ENCODE results near the gene MAP3K12. TPM values are rescaled to one million over a fixed set of nuclear protein-coding genes. Genes with fewer than 3 reads are reported as not detected.

Gene MAP3K12
- total RNA-seq, 1 donor from 2014 or later: 21.9 TPM

DNA sequence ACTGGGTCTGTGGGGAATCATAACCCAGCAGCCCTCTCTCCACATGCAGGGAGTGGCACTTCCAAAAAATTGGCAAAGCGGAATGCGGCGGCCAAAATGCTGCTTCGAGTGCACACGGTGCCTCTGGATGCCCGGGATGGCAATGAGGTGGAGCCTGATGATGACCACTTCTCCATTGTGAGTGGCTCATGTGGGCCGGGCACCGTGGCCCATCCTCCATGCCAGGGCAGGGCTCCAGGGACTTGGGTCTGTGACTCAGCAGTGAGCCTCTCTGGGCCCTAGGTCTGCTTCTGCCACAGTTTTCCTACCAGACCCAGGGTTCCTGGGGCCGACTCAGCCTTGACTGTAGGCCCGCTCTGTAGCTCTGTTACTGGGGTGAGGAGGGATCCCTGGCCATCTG is 5.8 kb upstream of the MAP3K12 start:
- H3K4me1 ChIP-seq: peaks cover 48% of the 10 kb centered on the region
- intact Hi-C loops (cut with DNase I): no loop called here
- no peaks in the 10 kb centered on the region for H3K9me3 ChIP-seq
- DNase-seq (ENCODE audit: extremely low spot score in 2 of 2): no peak
- peaks cover 0 to 16% of the 10 kb centered on the region in 2 donors for H3K36me3 ChIP-seq
- no peaks in the 10 kb centered on the region for H3K27me3 ChIP-seq
- TF ChIP-seq POLR2A (IDR thresholded peaks at IDR 0.05): no peak
- TF ChIP-seq POLR2AphosphoS5 (IDR thresholded peaks at IDR 0.05; ENCODE audit: insufficient read depth in 1 of 2, low read depth in 1 of 2): peak in 1 of 2 donors; percentile 36
- H3K27ac ChIP-seq: peak overlapping the region; percentile 34
- no peak overlapping the region for H3K4me3 ChIP-seq

DNA sequence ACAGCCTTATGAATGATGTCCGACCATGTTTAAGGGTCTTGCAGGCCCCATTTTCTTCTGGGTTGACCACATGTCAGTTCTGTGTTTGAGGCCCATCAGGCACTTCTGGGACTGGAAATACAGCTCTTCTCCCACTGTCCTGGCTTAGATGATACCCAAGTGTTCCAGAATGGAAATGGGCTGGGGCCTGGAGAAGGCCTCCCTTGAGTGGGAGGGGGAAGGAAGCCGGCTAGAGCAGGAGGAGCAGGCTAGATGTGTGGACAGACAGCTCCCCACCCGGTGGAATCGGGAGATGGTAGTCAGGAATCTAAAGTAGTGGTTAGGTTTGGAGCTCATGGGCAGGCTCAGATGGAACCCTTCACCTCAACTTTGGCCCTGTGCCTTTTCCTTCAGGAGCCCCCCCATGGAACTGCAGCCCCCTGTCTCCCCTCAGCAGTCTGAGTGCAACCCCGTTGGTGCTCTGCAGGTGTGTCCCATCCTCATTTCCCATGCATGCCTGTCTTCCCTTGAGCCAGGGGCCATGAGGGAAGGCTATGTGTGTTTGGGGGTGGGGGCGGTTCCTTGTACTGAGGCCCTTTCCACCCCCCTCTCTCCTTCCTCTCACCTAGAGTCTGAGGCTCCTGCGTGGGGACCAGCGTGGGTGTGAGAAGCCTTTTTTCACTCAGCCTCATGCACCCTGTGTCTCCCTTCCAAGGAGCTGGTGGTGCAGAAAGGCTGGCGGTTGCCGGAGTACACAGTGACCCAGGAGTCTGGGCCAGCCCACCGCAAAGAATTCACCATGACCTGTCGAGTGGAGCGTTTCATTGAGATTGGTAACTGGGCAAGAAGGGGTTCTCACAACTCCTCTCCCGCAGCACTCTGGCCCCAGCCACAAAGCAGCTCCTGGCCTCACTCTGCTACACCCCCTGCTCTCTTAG is 5.0 kb upstream of the MAP3K12 start:
- intact Hi-C loops (cut with DNase I): loop anchor here (5.0 kb wide), 1 partner anchor 52 kb away; the partner anchor contains the start of gene PCBP2
- DNase-seq (ENCODE audit: extremely low spot score in 2 of 2): no peak
- Histone ChIP-seq H3K4me1 (peaks cover 54% of the 10 kb centered on the region), H3K27me3 (no peaks in the 10 kb centered on the region), H3K27ac (peak overlapping the region; percentile 34), H3K36me3 (peaks cover 0 to 16% of the 10 kb centered on the region in 2 donors), H3K4me3 (no peak overlapping the region), H3K9me3 (no peaks in the 10 kb centered on the region)
- TF ChIP-seq, protein P1, sequence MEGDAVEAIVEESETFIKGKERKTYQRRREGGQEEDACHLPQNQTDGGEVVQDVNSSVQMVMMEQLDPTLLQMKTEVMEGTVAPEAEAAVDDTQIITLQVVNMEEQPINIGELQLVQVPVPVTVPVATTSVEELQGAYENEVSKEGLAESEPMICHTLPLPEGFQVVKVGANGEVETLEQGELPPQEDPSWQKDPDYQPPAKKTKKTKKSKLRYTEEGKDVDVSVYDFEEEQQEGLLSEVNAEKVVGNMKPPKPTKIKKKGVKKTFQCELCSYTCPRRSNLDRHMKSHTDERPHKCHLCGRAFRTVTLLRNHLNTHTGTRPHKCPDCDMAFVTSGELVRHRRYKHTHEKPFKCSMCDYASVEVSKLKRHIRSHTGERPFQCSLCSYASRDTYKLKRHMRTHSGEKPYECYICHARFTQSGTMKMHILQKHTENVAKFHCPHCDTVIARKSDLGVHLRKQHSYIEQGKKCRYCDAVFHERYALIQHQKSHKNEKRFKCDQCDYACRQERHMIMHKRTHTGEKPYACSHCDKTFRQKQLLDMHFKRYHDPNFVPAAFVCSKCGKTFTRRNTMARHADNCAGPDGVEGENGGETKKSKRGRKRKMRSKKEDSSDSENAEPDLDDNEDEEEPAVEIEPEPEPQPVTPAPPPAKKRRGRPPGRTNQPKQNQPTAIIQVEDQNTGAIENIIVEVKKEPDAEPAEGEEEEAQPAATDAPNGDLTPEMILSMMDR (IDR thresholded peaks at IDR 0.05): no peak
- no peak for TF ChIP-seq POLR2AphosphoS5 (IDR thresholded peaks at IDR 0.05; ENCODE audit: insufficient read depth in 1 of 2, low read depth in 1 of 2)
- no peak for TF ChIP-seq POLR2A (IDR thresholded peaks at IDR 0.05)

DNA sequence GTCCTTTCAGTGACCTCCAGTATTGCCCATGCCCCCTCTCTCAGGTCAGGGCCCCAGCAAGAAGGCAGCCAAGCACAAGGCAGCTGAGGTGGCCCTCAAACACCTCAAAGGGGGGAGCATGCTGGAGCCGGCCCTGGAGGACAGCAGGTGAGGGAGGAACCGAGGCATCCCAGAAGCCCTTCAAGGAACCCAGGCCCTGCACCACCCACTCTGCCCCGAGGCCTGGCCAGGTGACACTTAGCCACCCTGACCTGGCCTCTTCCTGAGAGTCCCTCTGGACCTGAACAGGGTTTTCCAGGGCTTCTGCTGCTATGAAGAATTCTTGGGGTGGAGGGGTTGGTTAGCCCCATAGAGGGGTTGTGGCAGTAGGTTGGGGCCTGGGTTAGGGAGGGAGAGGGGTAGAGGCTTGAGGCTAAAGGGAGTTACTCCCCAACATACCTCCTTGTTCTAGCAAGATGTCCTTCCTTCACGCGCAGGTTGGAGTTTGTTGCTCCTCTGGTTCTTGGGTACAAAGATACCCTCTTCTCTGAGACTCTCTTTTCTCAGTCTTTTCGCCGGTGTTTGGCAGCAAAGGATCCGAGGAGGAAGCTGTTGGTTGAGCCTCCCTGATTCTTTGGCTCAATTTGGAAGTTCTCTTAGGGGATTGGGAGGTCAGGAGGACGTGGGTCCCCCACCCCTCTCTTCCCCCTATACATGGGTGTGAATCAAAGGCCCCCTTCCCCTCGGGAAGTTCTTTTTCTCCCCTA is 3.9 kb upstream of the MAP3K12 start:
- Histone ChIP-seq H3K27ac (peak overlapping the region; percentile 99), H3K9me3 (no peaks in the 10 kb centered on the region), H3K4me1 (peaks cover 61% of the 10 kb centered on the region), H3K4me3 (no peak overlapping the region), H3K27me3 (no peaks in the 10 kb centered on the region), H3K36me3 (peaks cover 0 to 16% of the 10 kb centered on the region in 2 donors)
- DNase-seq (ENCODE audit: extremely low spot score in 2 of 2): no peak
- TF ChIP-seq, protein P1 (IDR thresholded peaks at IDR 0.05): no peak
- TF ChIP-seq POLR2AphosphoS5 (IDR thresholded peaks at IDR 0.05; ENCODE audit: insufficient read depth in 1 of 2, low read depth in 1 of 2) (no peak), POLR2A (IDR thresholded peaks at IDR 0.05) (no peak)
- intact Hi-C loops (cut with DNase I): loop anchor here (5.0 kb wide), 1 partner anchor 51 kb away; the partner anchor contains the start of gene PCBP2

GRCh38 chr12:53502331-53502730 is 3.1 kb upstream of the MAP3K12 start:
- peaks cover 0 to 16% of the 10 kb centered on the region in 2 donors for H3K36me3 ChIP-seq
- TF ChIP-seq, protein P1 (IDR thresholded peaks at IDR 0.05): no peak
- TF ChIP-seq POLR2AphosphoS5 (IDR thresholded peaks at IDR 0.05; ENCODE audit: insufficient read depth in 1 of 2, low read depth in 1 of 2) (no peak), POLR2A (IDR thresholded peaks at IDR 0.05) (no peak)
- peak overlapping the region; percentile 99 for H3K27ac ChIP-seq
- DNase-seq (ENCODE audit: extremely low spot score in 2 of 2): no peak
- H3K4me3 ChIP-seq: peak overlapping the region in 1 of 2 donors; percentile 71
- intact Hi-C loops (cut with DNase I): loop anchor here (5.0 kb wide), 1 partner anchor 50 kb away; the partner anchor contains the start of gene PCBP2
- no peaks in the 10 kb centered on the region for H3K9me3 ChIP-seq
- no peaks in the 10 kb centered on the region for H3K27me3 ChIP-seq
- H3K4me1 ChIP-seq: peaks cover 69% of the 10 kb centered on the region

DNA sequence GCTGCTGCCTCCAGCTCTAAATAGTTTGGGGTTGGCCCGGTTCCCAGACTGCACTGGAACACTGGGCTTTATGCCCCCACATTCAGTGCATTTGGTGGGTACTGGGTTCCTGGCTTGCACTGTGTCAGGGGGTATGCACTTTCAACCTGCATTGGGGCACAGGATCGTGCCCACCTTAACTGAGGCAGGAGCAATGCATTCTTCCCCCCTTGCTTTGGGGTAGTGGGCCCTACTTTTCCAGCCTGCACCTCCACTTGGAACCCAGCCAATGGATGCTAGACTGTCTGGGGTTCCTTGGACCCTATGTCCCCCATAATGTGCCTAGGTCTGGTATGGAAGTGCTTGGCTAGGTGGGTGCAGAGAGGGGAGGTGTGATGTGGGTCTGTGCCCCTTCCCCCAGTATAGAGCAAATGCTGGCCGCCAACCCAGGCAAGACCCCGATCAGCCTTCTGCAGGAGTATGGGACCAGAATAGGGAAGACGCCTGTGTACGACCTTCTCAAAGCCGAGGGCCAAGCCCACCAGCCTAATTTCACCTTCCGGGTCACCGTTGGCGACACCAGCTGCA is 2.4 kb upstream of the MAP3K12 start:
- intact Hi-C loops (cut with DNase I): loop anchor here (2.0 to 5.0 kb wide), 2 partner anchors 49 to 59 kb away; partner anchors contain the start of gene PCBP2
- peak overlapping the region; percentile 64 to 71 for H3K4me3 ChIP-seq
- no peak for DNase-seq (ENCODE audit: extremely low spot score in 2 of 2)

More for the DNA sequence above, 2.4 kb upstream of the MAP3K12 start:
- TF ChIP-seq POLR2AphosphoS5 (IDR thresholded peaks at IDR 0.05; ENCODE audit: insufficient read depth in 1 of 2, low read depth in 1 of 2) (no peak), POLR2A (IDR thresholded peaks at IDR 0.05) (no peak)
- TF ChIP-seq, protein P1 (IDR thresholded peaks at IDR 0.05): no peak
- peaks cover 75% of the 10 kb centered on the region for H3K4me1 ChIP-seq
- peak overlapping the region; percentile 99 for H3K27ac ChIP-seq
- H3K36me3 ChIP-seq: peaks cover 0 to 16% of the 10 kb centered on the region in 2 donors
- H3K27me3 ChIP-seq: no peaks in the 10 kb centered on the region
- no peaks in the 10 kb centered on the region for H3K9me3 ChIP-seq

All from vagina (tissue), 2 donors.